Activated T-cell treated with anti-CD3 and anti-CD28 coated beads for 1 hour (primary cell): ENCODE measurements around the gene EPHB1.
"Not testable (repeated sequence)": the region's sequence is repeated elsewhere in the genome, so short reads cannot be mapped to it uniquely, and the experiment has no call there.

ENCODE experiments used
- DNase-seq: peaks from one replicate; pipeline ENCODE4 v3.0.0-alpha.2; 2020; ENCODE audit warnings: low read depth

The EPHB1 gene

GRCh38 chr3:134955874-134956273 lies 160.8 kb downstream of the EPHB1 start:
- DNase-seq: no peak

GRCh38 chr3:134956395-134956794 lies 161.3 kb downstream of the EPHB1 start:
- DNase-seq: no peak

GRCh38 chr3:134956844-134957243 lies 161.8 kb downstream of the EPHB1 start:
- DNase-seq: no peak

- no peak for DNase-seq
Observed at GRCh38 chr3:134959516-134959915, 164.5 kb downstream of the EPHB1 start.

GRCh38 chr3:134964226-134964625 lies 169.2 kb downstream of the EPHB1 start:
- no peak for DNase-seq

- DNase-seq: no peak
Observed at GRCh38 chr3:134965865-134966481, 170.9 kb downstream of the EPHB1 start.

- DNase-seq: no peak
Observed at GRCh38 chr3:134970895-134971294, 175.8 kb downstream of the EPHB1 start.

- DNase-seq: no peak
Observed at GRCh38 chr3:134971306-134971705, 176.2 kb downstream of the EPHB1 start.

- not testable (repeated sequence) for DNase-seq
Observed at GRCh38 chr3:134971907-134972306, 176.8 kb downstream of the EPHB1 start.

- DNase-seq: no peak
Observed at GRCh38 chr3:134972836-134973455, 177.9 kb downstream of the EPHB1 start.

- DNase-seq: no peak
Observed at GRCh38 chr3:134974624-134975023, 179.6 kb downstream of the EPHB1 start.

GRCh38 chr3:134976948-134977347 lies 181.9 kb downstream of the EPHB1 start:
- no peak for DNase-seq

- DNase-seq: no peak
Observed at GRCh38 chr3:134978658-134979057, 183.6 kb downstream of the EPHB1 start.

GRCh38 chr3:134985864-134986715 lies 191.0 kb downstream of the EPHB1 start:
- no peak for DNase-seq

GRCh38 chr3:134988666-134989065 lies 193.6 kb downstream of the EPHB1 start:
- no peak for DNase-seq

GRCh38 chr3:134991003-134991402 lies 195.9 kb downstream of the EPHB1 start:
- no peak for DNase-seq

GRCh38 chr3:134991472-134992010 lies 196.5 kb downstream of the EPHB1 start:
- no peak for DNase-seq

GRCh38 chr3:134992180-134992579 lies 197.1 kb downstream of the EPHB1 start:
- DNase-seq: no peak

GRCh38 chr3:134992586-134992985 lies 197.5 kb downstream of the EPHB1 start:
- DNase-seq: no peak

- DNase-seq: no peak
Observed at GRCh38 chr3:134993011-134993410, 198.0 kb downstream of the EPHB1 start.

- DNase-seq: no peak
Observed at GRCh38 chr3:134998158-134998557, 203.1 kb downstream of the EPHB1 start.

GRCh38 chr3:134998855-134999254 lies 203.8 kb downstream of the EPHB1 start:
- DNase-seq: no peak

GRCh38 chr3:135000465-135000864 lies 205.4 kb downstream of the EPHB1 start:
- DNase-seq: no peak
